Endometrium (tissue), 2 donors: Measurements from ENCODE around the gene GGACT.
A peak's percentile ranks its signal among the peaks of the same experiment; 100 is the strongest.

Experiments used
- FAIRE-seq: peaks from 2 replicates; lab custom pipeline; 2012; peaks lifted over from hg19 to GRCh38; lab: Jason Lieb, UNC
- donor health status: control.
- donor health status: control.

Gene GGACT

GRCh38 chr13:100512422-100512821, 76.2 kb downstream of the GGACT start:
- no peak for FAIRE-seq

- FAIRE-seq: no peak
These were observed 77.1 kb downstream of the GGACT start for GRCh38 chr13:100511466-100511865.

GRCh38 chr13:100510208-100510957, 78.2 kb downstream of the GGACT start:
- no peak for FAIRE-seq

GRCh38 chr13:100508996-100509395, 79.6 kb downstream of the GGACT start:
- no peak for FAIRE-seq

- FAIRE-seq: no peak
These were observed 80.1 kb downstream of the GGACT start for GRCh38 chr13:100508455-100508854.

- FAIRE-seq: no peak
These were observed 81.8 kb downstream of the GGACT start for GRCh38 chr13:100506600-100507422.

- no peak for FAIRE-seq
These were observed 82.4 kb downstream of the GGACT start for GRCh38 chr13:100506154-100506553.

- no peak for FAIRE-seq
These were observed 85.0 kb downstream of the GGACT start for GRCh38 chr13:100503622-100504021.

GRCh38 chr13:100502446-100502845, 86.1 kb downstream of the GGACT start:
- no peak for FAIRE-seq

- FAIRE-seq: no peak
These were observed 91.2 kb downstream of the GGACT start for GRCh38 chr13:100497389-100497788.

- FAIRE-seq: no peak
These were observed 93.1 kb downstream of the GGACT start for GRCh38 chr13:100495455-100495854.

- no peak for FAIRE-seq
These were observed 95.2 kb downstream of the GGACT start for GRCh38 chr13:100493418-100493817.

GRCh38 chr13:100491164-100491842, 97.3 kb downstream of the GGACT start:
- FAIRE-seq: peak; percentile 12

GRCh38 chr13:100490692-100491091, 97.9 kb downstream of the GGACT start:
- FAIRE-seq: no peak

GRCh38 chr13:100485265-100485664, 103.3 kb downstream of the GGACT start:
- FAIRE-seq: no peak

GRCh38 chr13:100484702-100485101, 103.9 kb downstream of the GGACT start:
- no peak for FAIRE-seq

- peak; percentile 29 for FAIRE-seq
These were observed 104.7 kb downstream of the GGACT start for GRCh38 chr13:100483841-100484381.

- FAIRE-seq: no peak
These were observed 105.5 kb downstream of the GGACT start for GRCh38 chr13:100483139-100483538.

GRCh38 chr13:100480676-100481075, 107.9 kb downstream of the GGACT start:
- no peak for FAIRE-seq
